ENCODE results near the gene POLD4.

The POLD4 gene

GRCh38 chr11:67314218-67314617 lies 39.1 kb downstream of the POLD4 start:
- no peak for DNase-seq (ENCODE audit: low spot score)

GRCh38 chr11:67313125-67313890 lies 40.0 kb downstream of the POLD4 start:
- DNase-seq (ENCODE audit: low spot score): no peak

GRCh38 chr11:67312187-67313021 lies 40.9 kb downstream of the POLD4 start:
- no peak for DNase-seq (ENCODE audit: low spot score)

- DNase-seq (ENCODE audit: low spot score): no peak
Measured at GRCh38 chr11:67311556-67312082, 41.7 kb downstream of the POLD4 start.

- no peak for DNase-seq (ENCODE audit: low spot score)
Measured at GRCh38 chr11:67311051-67311555, 42.2 kb downstream of the POLD4 start.

- no peak for DNase-seq (ENCODE audit: low spot score)
Measured at GRCh38 chr11:67310246-67311050, 42.9 kb downstream of the POLD4 start.

- DNase-seq (ENCODE audit: low spot score): no peak
Measured at GRCh38 chr11:67309661-67310061, 43.7 kb downstream of the POLD4 start.

- DNase-seq (ENCODE audit: low spot score): no peak
Measured at GRCh38 chr11:67309166-67309565, 44.2 kb downstream of the POLD4 start.

- no peak for DNase-seq (ENCODE audit: low spot score)
Measured at GRCh38 chr11:67308031-67308866, 45.1 kb downstream of the POLD4 start.

GRCh38 chr11:67307545-67308001 lies 45.8 kb downstream of the POLD4 start:
- DNase-seq (ENCODE audit: low spot score): no peak

- DNase-seq (ENCODE audit: low spot score): no peak
Measured at GRCh38 chr11:67306769-67307544, 46.4 kb downstream of the POLD4 start.

GRCh38 chr11:67304511-67305113 lies 48.7 kb downstream of the POLD4 start:
- no peak for DNase-seq (ENCODE audit: low spot score)

GRCh38 chr11:67303835-67304411 lies 49.4 kb downstream of the POLD4 start:
- DNase-seq (ENCODE audit: low spot score): peak; percentile 93

- DNase-seq (ENCODE audit: low spot score): peak; percentile 99
Measured at GRCh38 chr11:67303132-67303834, 50.1 kb downstream of the POLD4 start, which contains the start of gene SSH3. SSH3 (plus strand) TSS chr11:67303530; CDS start chr11:67303626, 96 bp downstream.

- DNase-seq (ENCODE audit: low spot score): peak; percentile 93
Measured at GRCh38 chr11:67302571-67303131, 50.7 kb downstream of the POLD4 start.

GRCh38 chr11:67301951-67302516 lies 51.3 kb downstream of the POLD4 start:
- no peak for DNase-seq (ENCODE audit: low spot score)

GRCh38 chr11:67301313-67301921 lies 51.9 kb downstream of the POLD4 start:
- no peak for DNase-seq (ENCODE audit: low spot score)
